GM12801 (cell line): Measurements from ENCODE around the gene NMUR2.

Source experiments
- CTCF ChIP-seq: IDR thresholded peaks from one replicate; pipeline ENCODE4 v1.5.1; 2011; ENCODE audit warnings: control low read depth; ENCODE audit not compliant: insufficient read length; ENCODE audit errors: extremely low read depth

Gene NMUR2

DNA sequence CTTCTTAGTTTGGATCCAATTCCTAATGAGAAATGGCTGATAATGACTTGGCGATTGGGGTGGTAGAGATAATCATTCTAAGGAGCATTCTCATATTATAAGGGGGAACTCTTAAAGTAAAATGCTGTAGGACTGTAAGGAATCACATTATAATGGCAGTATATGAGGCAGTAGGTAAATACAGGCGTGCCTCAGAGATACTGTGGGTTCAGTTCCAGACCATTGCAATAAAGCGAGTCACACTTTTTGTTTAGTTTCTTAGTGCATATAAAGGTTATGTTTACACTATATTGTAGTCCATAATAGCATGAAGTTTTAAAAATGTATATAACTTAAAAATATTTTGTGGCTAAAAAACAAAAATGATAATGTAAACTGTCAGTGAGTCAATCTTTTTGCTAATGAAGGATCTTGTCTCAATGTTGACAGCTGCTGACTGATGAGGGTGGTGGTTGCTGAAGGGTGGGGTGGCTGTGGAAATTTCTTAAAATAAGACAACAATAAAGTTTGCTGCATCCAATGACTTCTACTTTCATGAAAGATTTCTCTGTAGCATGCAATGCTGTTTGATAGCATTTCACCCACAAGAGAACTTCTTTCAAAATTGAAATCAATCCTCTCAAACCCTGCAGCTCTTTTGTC is 15.8 kb downstream of the NMUR2 start:
- TF ChIP-seq CTCF = no peak

- no peak for TF ChIP-seq CTCF
These were observed 16.5 kb downstream of the NMUR2 start for GRCh38 chr5:152388610-152389009.

DNA sequence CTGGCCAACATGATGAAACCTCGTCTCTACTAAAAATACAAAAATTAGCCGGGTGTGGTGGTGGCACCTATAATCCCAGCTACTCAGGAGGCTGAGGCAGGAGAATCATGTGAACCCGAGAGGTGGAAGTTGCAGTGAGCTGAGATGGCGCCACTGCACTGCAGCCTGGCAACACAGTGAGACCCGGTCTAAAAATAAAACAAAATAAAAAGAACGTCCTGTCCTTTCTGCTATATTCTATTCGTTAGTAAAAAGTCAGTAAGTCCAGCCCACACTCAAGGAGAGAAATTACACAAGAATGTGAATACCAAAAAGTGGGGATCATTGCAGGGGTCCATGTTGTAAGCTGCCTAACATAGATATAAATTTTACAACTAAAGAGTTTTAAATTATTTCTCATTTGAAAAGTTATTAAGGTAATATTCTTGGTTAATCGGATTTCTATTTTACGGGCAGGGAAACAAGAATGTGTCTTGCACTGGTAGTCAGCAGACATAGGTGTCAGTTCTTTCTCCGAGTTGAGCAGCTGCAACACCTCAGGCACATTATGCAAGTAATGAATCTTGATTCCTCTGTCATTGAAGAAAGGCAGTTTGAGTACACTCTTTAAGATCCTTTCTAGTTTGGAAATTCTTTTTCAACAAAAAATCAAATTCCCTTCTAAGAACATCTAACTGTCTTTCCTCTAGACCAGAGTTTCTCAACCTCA is 24.5 kb downstream of the NMUR2 start:
- TF ChIP-seq CTCF = no peak

DNA sequence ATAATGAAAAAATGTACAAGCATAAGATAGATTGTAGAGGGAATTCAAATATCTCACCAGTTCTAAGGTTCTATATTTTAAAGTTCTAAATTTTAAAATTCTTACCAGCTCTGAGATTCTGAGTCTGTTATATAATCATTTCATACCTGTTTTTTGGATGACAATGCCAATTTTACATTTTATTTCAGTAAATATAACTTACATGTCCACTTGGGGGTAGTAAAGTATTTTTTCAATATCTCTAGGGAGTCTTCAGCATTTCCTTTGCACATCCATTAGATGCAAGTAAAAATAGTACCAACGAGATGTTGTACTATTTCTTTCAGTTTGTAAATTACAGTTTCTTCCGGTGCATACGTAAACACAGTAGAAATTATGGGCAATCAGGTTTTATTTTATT is 25.7 kb downstream of the NMUR2 start:
- TF ChIP-seq CTCF = no peak

GRCh38 chr5:152378730-152379129 is 26.3 kb downstream of the NMUR2 start:
- no peak for TF ChIP-seq CTCF

DNA sequence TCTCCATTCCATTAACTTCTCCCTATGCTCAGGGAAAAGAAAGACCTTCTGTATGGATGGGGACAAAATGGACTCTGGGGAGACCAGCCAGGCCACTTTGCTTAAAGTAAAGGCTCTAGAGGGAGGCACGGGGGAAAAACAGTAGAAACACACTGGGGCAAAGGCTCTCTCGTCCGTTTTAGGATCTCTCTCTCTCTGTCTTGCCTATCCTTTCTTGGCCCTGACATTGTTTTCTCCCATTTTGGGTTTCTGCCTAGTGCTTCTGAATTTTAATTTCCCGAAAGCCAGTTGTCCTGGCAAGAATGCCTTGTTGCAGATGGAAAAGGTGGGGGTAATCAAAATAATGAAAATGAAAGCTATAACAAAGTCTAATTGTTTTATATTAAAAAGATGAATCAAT is 28.2 kb downstream of the NMUR2 start:
- TF ChIP-seq CTCF = no peak

DNA sequence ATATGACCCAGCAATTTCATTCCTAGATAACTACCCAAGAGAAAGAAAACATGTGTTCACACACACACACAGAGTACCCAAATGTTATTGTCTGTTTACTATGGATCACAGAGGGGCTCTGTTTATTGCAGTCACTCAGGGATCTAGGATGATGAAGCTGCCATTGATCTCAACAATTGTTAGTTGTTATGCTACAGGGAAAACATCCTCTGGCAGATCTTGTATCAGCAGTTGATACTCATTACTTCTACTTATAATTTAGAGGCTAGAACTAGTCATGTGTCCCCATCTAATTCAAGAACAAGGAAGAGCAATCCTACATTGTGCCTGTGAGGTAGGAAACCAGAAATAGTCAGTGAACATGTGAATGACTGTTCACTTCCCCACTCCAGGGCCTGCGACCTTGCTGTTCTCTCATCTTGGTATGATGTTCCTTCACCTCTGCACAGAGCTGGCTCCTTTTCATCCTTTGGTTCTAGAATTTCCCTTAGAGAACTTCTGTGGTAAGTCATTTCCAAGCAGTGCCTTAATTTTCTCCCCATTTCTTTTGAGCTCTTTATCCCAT is 30.3 kb downstream of the NMUR2 start:
- no peak for TF ChIP-seq CTCF
